ENCODE data around the gene CSNK1G1.
A peak's percentile ranks its signal among the peaks of the same experiment; 100 is the strongest.

The CSNK1G1 gene

DNA sequence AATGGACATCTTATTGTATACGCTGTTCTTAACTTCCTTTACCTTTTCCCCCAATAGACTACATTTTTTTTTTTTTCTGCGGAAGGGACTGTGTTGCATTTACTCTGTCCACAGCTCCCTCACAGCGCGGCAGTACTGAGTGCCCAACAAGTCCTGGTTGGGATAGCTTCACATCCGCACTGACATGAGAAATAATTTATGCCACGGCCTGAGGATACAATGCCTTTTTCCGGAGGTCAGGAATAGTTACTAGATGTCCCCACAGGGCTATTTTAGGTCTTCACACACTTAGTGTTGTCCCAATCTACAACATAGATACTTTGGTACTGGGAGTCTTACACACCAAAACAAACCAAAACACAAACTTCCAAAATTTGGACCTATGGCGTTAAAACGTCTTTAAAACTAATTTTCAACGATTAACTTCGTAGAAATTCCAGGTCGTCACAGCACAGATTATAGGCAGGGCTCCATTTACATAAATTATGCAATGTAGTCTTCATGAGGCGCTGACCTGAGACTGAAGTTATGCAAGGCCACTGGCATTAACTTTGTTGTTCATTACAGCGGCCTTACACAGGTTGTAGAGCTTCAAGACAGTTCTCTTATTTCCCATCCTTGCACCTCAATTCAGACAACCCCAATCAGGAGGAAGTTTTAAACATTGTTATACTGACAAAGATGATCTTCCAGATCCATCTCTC lies 192.2 kb downstream of the CSNK1G1 start:
- Mint-ChIP-seq H3K4me1 (peaks cover 34% of the 10 kb centered on the region), H3K36me3 (ENCODE audit: low read depth) (peaks cover 11% of the 10 kb centered on the region), H3K9me3 (no peaks in the 10 kb centered on the region), H3K4me3 (peak overlapping the region; percentile 83), H3K27ac (peak overlapping the region; percentile 87), H3K27me3 (ENCODE audit: low read depth, poor library complexity) (no peaks in the 10 kb centered on the region)
- TF ChIP-seq, protein P1, sequence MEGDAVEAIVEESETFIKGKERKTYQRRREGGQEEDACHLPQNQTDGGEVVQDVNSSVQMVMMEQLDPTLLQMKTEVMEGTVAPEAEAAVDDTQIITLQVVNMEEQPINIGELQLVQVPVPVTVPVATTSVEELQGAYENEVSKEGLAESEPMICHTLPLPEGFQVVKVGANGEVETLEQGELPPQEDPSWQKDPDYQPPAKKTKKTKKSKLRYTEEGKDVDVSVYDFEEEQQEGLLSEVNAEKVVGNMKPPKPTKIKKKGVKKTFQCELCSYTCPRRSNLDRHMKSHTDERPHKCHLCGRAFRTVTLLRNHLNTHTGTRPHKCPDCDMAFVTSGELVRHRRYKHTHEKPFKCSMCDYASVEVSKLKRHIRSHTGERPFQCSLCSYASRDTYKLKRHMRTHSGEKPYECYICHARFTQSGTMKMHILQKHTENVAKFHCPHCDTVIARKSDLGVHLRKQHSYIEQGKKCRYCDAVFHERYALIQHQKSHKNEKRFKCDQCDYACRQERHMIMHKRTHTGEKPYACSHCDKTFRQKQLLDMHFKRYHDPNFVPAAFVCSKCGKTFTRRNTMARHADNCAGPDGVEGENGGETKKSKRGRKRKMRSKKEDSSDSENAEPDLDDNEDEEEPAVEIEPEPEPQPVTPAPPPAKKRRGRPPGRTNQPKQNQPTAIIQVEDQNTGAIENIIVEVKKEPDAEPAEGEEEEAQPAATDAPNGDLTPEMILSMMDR (IDR thresholded peaks at IDR 0.05): no peak
- DNase-seq: no peak

DNA sequence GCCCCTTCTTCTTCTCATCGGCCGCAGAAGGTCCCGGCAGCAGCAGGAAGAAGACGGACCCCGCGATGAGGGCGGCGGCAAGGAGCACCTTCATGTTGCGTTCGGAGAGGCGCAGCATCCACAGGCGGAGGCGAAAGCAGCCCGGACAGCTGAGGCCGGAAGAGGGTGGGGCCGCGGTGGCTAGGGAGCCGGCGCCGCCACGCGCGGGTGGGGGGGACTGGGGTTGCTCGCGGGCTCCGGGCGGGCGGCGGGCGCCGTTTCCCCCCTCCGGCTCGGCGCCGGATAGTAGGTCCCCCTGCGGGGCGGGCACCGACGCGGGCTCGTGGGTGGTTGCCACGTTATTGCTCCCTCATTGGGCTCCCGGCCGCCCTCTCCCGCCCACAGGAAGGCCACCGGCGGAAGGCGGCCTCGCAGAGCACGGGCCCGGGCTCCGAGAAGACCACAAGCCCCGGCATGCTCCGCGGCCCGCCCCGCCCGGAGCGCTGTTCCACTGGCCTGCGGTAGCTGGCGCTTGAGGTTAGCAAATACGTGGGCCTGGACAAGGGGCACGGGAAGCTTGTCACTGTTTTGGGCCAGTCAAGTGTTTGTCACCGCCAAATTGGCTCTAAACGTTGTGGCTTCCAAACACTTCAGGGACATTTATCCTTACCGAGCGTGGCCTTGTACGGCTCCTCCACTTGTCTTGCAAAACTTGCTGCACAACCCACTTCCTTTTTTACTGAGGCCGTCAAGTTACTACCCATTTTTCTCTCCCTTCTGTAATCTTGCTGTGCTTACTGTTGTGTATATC lies 192.9 kb downstream of the CSNK1G1 start, which contains the start of gene PPIB:
TSS of gene PPIB (minus strand) at position 154 of the 790 bp plus-strand sequence. CDS start at position 118, 36 bp downstream.
- Mint-ChIP-seq H3K36me3 (ENCODE audit: low read depth) (peaks cover 19% of the 10 kb centered on the region), H3K27me3 (ENCODE audit: low read depth, poor library complexity) (no peaks in the 10 kb centered on the region), H3K4me1 (peaks cover 34% of the 10 kb centered on the region), H3K4me3 (peak within 1 kb of the TSS; percentile 90), H3K27ac (peak within 1 kb of the TSS; percentile 87), H3K9me3 (no peaks in the 10 kb centered on the region)
- TF ChIP-seq, protein P1 (IDR thresholded peaks at IDR 0.05): peak; percentile 41
- peak; percentile 93 for DNase-seq

DNA sequence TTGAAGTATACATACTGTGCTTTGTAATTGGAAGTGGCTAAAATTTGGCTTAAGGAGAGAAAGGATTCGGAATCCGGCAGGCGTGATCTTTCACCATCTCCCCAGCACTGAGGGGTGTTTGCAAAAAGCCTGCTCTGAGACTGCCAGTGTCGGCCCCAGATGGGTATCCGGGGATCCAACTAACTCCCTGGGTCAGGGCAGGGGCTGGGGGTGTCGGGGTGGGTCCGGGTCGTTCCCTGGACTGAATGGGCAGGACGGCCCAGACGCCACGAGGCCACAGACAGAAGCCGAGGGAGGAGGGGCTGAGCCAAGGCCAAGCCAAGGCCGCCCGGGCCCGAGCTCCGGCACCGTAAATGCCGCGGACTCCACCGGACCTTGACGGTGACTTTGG lies 193.5 kb downstream of the CSNK1G1 start:
- Mint-ChIP-seq H3K36me3 (ENCODE audit: low read depth) (peaks cover 25% of the 10 kb centered on the region), H3K4me1 (peaks cover 34% of the 10 kb centered on the region), H3K27ac (peak overlapping the region; percentile 64), H3K9me3 (no peaks in the 10 kb centered on the region), H3K4me3 (peak overlapping the region; percentile 90), H3K27me3 (ENCODE audit: low read depth, poor library complexity) (no peaks in the 10 kb centered on the region)
- no peak for DNase-seq
- TF ChIP-seq, protein P1 (IDR thresholded peaks at IDR 0.05): no peak

DNA sequence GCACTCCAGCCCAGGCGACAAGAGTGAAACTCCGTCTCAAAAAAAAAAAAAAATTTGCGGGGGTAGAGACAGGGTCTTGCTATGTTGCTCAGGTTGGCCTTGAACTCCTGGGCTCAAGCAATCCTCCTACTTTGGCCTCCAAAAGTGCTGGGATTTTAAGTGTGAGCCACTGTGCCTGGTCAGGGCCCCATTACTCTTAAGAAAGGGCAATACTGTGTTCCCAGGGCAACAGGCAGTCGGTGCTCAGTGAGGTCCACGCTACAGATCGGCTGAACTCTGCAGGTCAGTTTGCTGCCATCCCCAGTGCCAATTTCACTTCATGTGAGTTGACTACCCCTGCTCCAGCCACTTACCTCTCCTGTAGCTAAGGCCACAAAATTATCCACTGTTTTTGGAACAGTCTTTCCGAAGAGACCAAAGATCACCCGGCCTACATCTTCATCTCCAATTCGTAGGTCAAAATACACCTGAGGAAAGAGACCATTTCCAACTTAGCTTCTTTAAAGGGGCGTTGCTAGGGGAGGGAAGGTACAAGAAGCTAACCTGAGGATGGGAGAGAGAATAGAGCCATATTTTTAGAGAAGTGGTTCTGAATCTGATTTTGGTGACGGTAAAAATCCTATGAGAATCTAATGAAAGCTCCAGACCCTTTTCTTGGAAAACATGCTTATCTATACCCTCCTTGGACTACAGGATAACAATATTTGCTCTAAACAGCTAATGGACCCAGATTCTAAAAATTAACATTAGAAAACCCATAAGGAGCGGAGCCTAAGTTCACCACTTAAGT lies 194.1 kb downstream of the CSNK1G1 start:
- TF ChIP-seq, protein P1 (IDR thresholded peaks at IDR 0.05): no peak
- H3K4me3 Mint-ChIP-seq: peak overlapping the region; percentile 90
- H3K27me3 Mint-ChIP-seq (ENCODE audit: low read depth, poor library complexity): no peaks in the 10 kb centered on the region
- H3K36me3 Mint-ChIP-seq (ENCODE audit: low read depth): peaks cover 31% of the 10 kb centered on the region
- no peaks in the 10 kb centered on the region for H3K9me3 Mint-ChIP-seq
- H3K4me1 Mint-ChIP-seq: peaks cover 34% of the 10 kb centered on the region
- peak overlapping the region; percentile 64 for H3K27ac Mint-ChIP-seq
- DNase-seq: no peak

DNA sequence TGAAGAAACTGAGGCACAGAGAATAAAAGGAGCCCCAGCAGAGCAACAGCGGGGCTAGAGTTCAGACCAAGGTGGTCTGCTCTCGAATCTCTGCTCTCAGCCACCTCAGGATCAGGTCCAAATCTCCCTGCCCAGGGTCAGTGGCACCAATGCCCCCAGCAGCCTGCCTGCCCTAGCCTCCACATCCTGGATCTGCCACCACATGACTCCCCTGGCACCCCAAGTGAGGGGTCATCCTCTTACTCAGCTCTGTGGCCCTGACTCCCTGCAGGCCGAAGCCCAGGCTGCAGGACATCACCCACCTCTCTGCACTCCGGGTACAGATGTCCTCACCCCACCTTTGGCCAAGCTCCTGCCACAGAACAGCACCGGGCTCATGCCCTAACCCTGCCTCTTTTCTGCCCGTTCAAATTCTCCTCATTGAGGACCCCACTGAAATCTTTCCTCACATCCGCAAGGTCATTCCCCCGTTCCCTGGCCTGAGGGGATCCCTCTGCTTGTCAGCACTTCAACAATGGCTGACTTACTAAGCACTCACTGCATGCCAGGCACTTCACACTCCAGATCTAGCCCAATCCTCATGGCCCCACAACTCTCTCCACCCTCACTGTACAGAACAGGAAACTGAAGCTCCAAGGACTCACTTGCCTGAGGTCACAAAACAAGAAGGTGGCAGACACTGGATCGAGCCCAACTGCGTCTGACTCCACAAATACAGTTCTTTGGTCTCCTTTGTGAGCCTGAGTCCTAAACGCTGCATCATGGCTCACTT lies 197.4 kb downstream of the CSNK1G1 start:
- no peak for DNase-seq
- Mint-ChIP-seq H3K4me1 (peaks cover 23% of the 10 kb centered on the region), H3K27me3 (ENCODE audit: low read depth, poor library complexity) (peaks cover 1% of the 10 kb centered on the region), H3K27ac (no peak overlapping the region), H3K36me3 (ENCODE audit: low read depth) (peaks cover 53% of the 10 kb centered on the region), H3K4me3 (no peak overlapping the region), H3K9me3 (no peaks in the 10 kb centered on the region)
- TF ChIP-seq, protein P1 (IDR thresholded peaks at IDR 0.05): no peak

All from nephron progenitor cell (in vitro differentiated cells).